ENCODE results near the gene PARD3. TPM values are rescaled to one million over a fixed set of nuclear protein-coding genes. Genes with fewer than 3 reads are reported as not detected.

The PARD3 gene
- total RNA-seq, 1 donor from 2014 or later, result 0.11 TPM

DNA sequence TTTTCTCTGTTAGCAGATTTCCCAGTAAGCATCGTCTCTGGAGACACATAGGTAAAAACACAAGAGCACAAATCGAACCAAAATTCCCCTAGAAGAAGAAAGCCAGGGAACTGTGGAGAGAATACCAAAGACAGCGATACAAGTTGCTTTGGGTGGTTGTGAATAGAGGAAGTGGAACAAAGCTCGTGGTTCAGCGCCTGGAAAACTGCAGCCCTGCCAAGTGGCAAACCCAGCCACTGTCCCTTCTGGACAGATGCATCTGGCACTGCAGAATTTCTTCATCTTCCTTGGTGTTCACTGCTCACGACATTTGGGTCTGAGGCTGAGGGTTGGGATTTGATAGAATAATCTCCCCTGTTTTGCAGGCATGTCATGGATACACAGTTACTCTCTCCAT is 733.8 kb downstream of the PARD3 start:
- CTCF ChIA-PET, result no interaction called here
- H3K27me3 Mint-ChIP-seq, result no peaks in the 10 kb centered on the region
- no peak for ATAC-seq (ENCODE audit: low read depth)
- H3K9me3 Mint-ChIP-seq, result peaks cover 13% of the 10 kb centered on the region
- no peaks in the 10 kb centered on the region for H3K36me3 Mint-ChIP-seq (ENCODE audit: low read depth)
- POLR2A ChIA-PET, result no interaction called here
- intact Hi-C loops (cut with micrococcal nuclease), result no loop called here
- no peak for DNase-seq
- H3K27ac Mint-ChIP-seq, result no peak overlapping the region
- H3K4me1 Mint-ChIP-seq, result no peaks in the 10 kb centered on the region
- no peak overlapping the region for H3K4me3 Mint-ChIP-seq
- TF ChIP-seq, protein P1, sequence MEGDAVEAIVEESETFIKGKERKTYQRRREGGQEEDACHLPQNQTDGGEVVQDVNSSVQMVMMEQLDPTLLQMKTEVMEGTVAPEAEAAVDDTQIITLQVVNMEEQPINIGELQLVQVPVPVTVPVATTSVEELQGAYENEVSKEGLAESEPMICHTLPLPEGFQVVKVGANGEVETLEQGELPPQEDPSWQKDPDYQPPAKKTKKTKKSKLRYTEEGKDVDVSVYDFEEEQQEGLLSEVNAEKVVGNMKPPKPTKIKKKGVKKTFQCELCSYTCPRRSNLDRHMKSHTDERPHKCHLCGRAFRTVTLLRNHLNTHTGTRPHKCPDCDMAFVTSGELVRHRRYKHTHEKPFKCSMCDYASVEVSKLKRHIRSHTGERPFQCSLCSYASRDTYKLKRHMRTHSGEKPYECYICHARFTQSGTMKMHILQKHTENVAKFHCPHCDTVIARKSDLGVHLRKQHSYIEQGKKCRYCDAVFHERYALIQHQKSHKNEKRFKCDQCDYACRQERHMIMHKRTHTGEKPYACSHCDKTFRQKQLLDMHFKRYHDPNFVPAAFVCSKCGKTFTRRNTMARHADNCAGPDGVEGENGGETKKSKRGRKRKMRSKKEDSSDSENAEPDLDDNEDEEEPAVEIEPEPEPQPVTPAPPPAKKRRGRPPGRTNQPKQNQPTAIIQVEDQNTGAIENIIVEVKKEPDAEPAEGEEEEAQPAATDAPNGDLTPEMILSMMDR (IDR thresholded peaks at IDR 0.05), result no peak

- TF ChIP-seq, protein P1 (IDR thresholded peaks at IDR 0.05), result no peak
- Mint-ChIP-seq H3K36me3 (ENCODE audit: low read depth) (no peaks in the 10 kb centered on the region), H3K27me3 (no peaks in the 10 kb centered on the region), H3K9me3 (peaks cover 13% of the 10 kb centered on the region), H3K4me3 (no peak overlapping the region), H3K4me1 (no peaks in the 10 kb centered on the region), H3K27ac (no peak overlapping the region)
- DNase-seq (no peak), ATAC-seq (ENCODE audit: low read depth) (no peak)
- CTCF ChIA-PET, result no interaction called here
- POLR2A ChIA-PET, result no interaction called here
- intact Hi-C loops (cut with micrococcal nuclease), result no loop called here
Observed at GRCh38 chr10:34080485-34081346, 734.4 kb downstream of the PARD3 start.

- TF ChIP-seq, protein P1 (IDR thresholded peaks at IDR 0.05), result no peak
- ATAC-seq (ENCODE audit: low read depth) (no peak), DNase-seq (no peak)
- H3K27me3 Mint-ChIP-seq, result no peaks in the 10 kb centered on the region
- H3K36me3 Mint-ChIP-seq (ENCODE audit: low read depth), result no peaks in the 10 kb centered on the region
- no peaks in the 10 kb centered on the region for H3K4me1 Mint-ChIP-seq
- intact Hi-C loops (cut with micrococcal nuclease), result no loop called here
- CTCF ChIA-PET, result no interaction called here
- H3K27ac Mint-ChIP-seq, result no peak overlapping the region
- no peak overlapping the region for H3K4me3 Mint-ChIP-seq
- peaks cover 13% of the 10 kb centered on the region for H3K9me3 Mint-ChIP-seq
- POLR2A ChIA-PET, result no interaction called here
Observed at GRCh38 chr10:34079702-34080484, 735.2 kb downstream of the PARD3 start.

- DNase-seq, result no peak
- CTCF ChIA-PET, result no interaction called here
- TF ChIP-seq, protein P1 (IDR thresholded peaks at IDR 0.05), result no peak
- Mint-ChIP-seq H3K36me3 (ENCODE audit: low read depth) (no peaks in the 10 kb centered on the region), H3K9me3 (peaks cover 11% of the 10 kb centered on the region), H3K4me1 (no peaks in the 10 kb centered on the region), H3K27me3 (no peaks in the 10 kb centered on the region), H3K4me3 (no peak overlapping the region), H3K27ac (no peak overlapping the region)
- no peak for ATAC-seq (ENCODE audit: low read depth)
- POLR2A ChIA-PET, result no interaction called here
- intact Hi-C loops (cut with micrococcal nuclease), result no loop called here
Observed at GRCh38 chr10:34078745-34079470, 736.2 kb downstream of the PARD3 start.

Data from activated B cell treated with CpG ODN at 0.5 μM for 24 hours (primary cell).